ENCODE data around the gene SLC25A25.

SLC25A25 gene

GRCh38 chr9:128139621-128140020 lies 71.6 kb downstream of the SLC25A25 start:
- H2BK120ac ChIP-seq (ENCODE audit: low read depth, low read length), result no peak overlapping the region
- H3K9me3 ChIP-seq (replicated peaks in 1 of 2; ENCODE audit: control insufficient read depth in 2 of 2, insufficient read depth in 1 of 2, low read depth in 1 of 2, low read length in 2 of 2), result no peaks in the 10 kb centered on the region
- H3K27me3 ChIP-seq (ENCODE audit: control insufficient read depth in 3 of 3, insufficient read depth in 3 of 3, low read depth in 1 of 3, low read length in 3 of 3), result peaks cover 0 to 3% (median 0%) of the 10 kb centered on the region in 3 experiments
- DNase-seq (ENCODE audit: low spot score), result no peak
- peaks cover 2 to 4% of the 10 kb centered on the region in 2 donors for H3K4me1 ChIP-seq (ENCODE audit: control insufficient read depth in 2 of 2, insufficient read depth in 1 of 2, low read depth in 1 of 2, low read length in 2 of 2)
- no peak overlapping the region for H3K23ac ChIP-seq (ENCODE audit: low read depth, low read length, poor library complexity)
- no peak overlapping the region for H3K4me3 ChIP-seq (ENCODE audit: low read length in 2 of 2)
- no CpG with 5 or more reads among the region's 16 CpGs for WGBS, 2 donors (ENCODE audit: extremely low coverage in 2 of 2, insufficient read length in 2 of 2, insufficient replicate concordance in 1 of 2)
- H3K79me1 ChIP-seq (ENCODE audit: low read depth, low read length), result no peaks in the 10 kb centered on the region
- no peak overlapping the region for H3K18ac ChIP-seq (ENCODE audit: low read length)
- H4K8ac ChIP-seq (ENCODE audit: low read depth, low read length), result no peak overlapping the region
- no peak overlapping the region for H2BK12ac ChIP-seq (ENCODE audit: low read length)
- no peak overlapping the region for H2AK5ac ChIP-seq (ENCODE audit: low read depth, low read length)
- H3K4me2 ChIP-seq (ENCODE audit: insufficient read depth, low read length, poor library complexity, severe bottlenecking), result no peak overlapping the region
- no peak overlapping the region for H3K14ac ChIP-seq (ENCODE audit: low read length)
- no peak overlapping the region for H3K9ac ChIP-seq (ENCODE audit: low read depth, low read length, poor library complexity)
- H2BK15ac ChIP-seq (ENCODE audit: low read length), result no peak overlapping the region
- H2AFZ ChIP-seq (ENCODE audit: low read length), result no peak overlapping the region
- H4K91ac ChIP-seq (ENCODE audit: low read depth, low read length, poor library complexity), result no peak overlapping the region
- H3K4ac ChIP-seq (ENCODE audit: low read length), result no peak overlapping the region
- H3K36me3 ChIP-seq (replicated peaks in 1 of 2; ENCODE audit: control insufficient read depth in 2 of 2, insufficient read depth in 2 of 2, low read length in 2 of 2), result no peaks in the 10 kb centered on the region
- H2BK5ac ChIP-seq (ENCODE audit: low read length), result no peak overlapping the region
- H3K27ac ChIP-seq (replicated peaks; ENCODE audit: low read length), result no peak overlapping the region

- DNase-seq (ENCODE audit: low spot score), result no peak
- peaks cover 2 to 4% of the 10 kb centered on the region in 2 donors for H3K4me1 ChIP-seq (ENCODE audit: control insufficient read depth in 2 of 2, insufficient read depth in 1 of 2, low read depth in 1 of 2, low read length in 2 of 2)
Measured at GRCh38 chr9:128141604-128142003, 73.6 kb downstream of the SLC25A25 start.

DNA sequence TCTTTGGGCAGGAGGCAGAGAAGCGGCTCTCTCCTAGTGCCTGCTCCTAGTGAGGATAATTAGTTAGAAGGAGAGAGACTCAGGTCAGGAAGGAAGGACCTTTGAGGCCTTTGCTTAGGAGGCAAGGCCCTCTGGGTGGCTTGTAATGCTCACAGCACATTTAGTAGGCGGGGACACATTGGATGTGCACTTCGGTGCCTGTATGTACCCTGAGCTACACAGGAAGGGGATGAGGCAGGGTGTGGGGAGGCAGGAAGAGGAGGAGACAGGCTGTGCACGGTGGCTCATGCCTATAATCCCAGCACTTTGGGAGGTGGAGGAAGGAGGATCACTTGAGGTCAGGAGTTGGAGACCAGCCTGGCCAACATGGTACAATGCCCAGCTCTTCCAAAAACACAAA lies 74.0 kb downstream of the SLC25A25 start:
- Histone ChIP-seq H3K14ac (ENCODE audit: low read length) (no peak overlapping the region), H3K4ac (ENCODE audit: low read length) (no peak overlapping the region), H3K4me2 (ENCODE audit: insufficient read depth, low read length, poor library complexity, severe bottlenecking) (no peak overlapping the region), H3K79me1 (ENCODE audit: low read depth, low read length) (no peaks in the 10 kb centered on the region), H3K23ac (ENCODE audit: low read depth, low read length, poor library complexity) (peak overlapping the region; percentile 44), H3K27me3 (ENCODE audit: control insufficient read depth in 3 of 3, insufficient read depth in 3 of 3, low read depth in 1 of 3, low read length in 3 of 3) (peaks cover 0 to 3% (median 0%) of the 10 kb centered on the region in 3 experiments), H2BK15ac (ENCODE audit: low read length) (no peak overlapping the region), H2AFZ (ENCODE audit: low read length) (peak overlapping the region; percentile 57), H3K27ac (replicated peaks; ENCODE audit: low read length) (no peak overlapping the region), H3K36me3 (replicated peaks in 1 of 2; ENCODE audit: control insufficient read depth in 2 of 2, insufficient read depth in 2 of 2, low read length in 2 of 2) (no peaks in the 10 kb centered on the region), H4K91ac (ENCODE audit: low read depth, low read length, poor library complexity) (peak overlapping the region; percentile 68), H2AK5ac (ENCODE audit: low read depth, low read length) (no peak overlapping the region), H2BK12ac (ENCODE audit: low read length) (no peak overlapping the region), H3K4me1 (ENCODE audit: control insufficient read depth in 2 of 2, insufficient read depth in 1 of 2, low read depth in 1 of 2, low read length in 2 of 2) (peaks cover 2 to 4% of the 10 kb centered on the region in 2 donors), H3K4me3 (ENCODE audit: low read length in 2 of 2) (no peak overlapping the region), H2BK120ac (ENCODE audit: low read depth, low read length) (no peak overlapping the region), H4K8ac (ENCODE audit: low read depth, low read length) (no peak overlapping the region), H3K18ac (ENCODE audit: low read length) (peak overlapping the region; percentile 27), H2BK5ac (ENCODE audit: low read length) (no peak overlapping the region), H3K9ac (ENCODE audit: low read depth, low read length, poor library complexity) (no peak overlapping the region), H3K9me3 (replicated peaks in 1 of 2; ENCODE audit: control insufficient read depth in 2 of 2, insufficient read depth in 1 of 2, low read depth in 1 of 2, low read length in 2 of 2) (no peaks in the 10 kb centered on the region)
- WGBS, 2 donors (ENCODE audit: extremely low coverage in 2 of 2, insufficient read length in 2 of 2, insufficient replicate concordance in 1 of 2), result no CpG with 5 or more reads among the region's 4 CpGs
- DNase-seq (ENCODE audit: low spot score), result no peak

More at GRCh38 chr9:128141604-128142003, 73.6 kb downstream of the SLC25A25 start:
- Histone ChIP-seq H3K9ac (ENCODE audit: low read depth, low read length, poor library complexity) (no peak overlapping the region), H2AK5ac (ENCODE audit: low read depth, low read length) (no peak overlapping the region), H3K18ac (ENCODE audit: low read length) (no peak overlapping the region), H2BK120ac (ENCODE audit: low read depth, low read length) (no peak overlapping the region), H2BK5ac (ENCODE audit: low read length) (no peak overlapping the region), H2BK15ac (ENCODE audit: low read length) (no peak overlapping the region), H2AFZ (ENCODE audit: low read length) (no peak overlapping the region), H3K36me3 (replicated peaks in 1 of 2; ENCODE audit: control insufficient read depth in 2 of 2, insufficient read depth in 2 of 2, low read length in 2 of 2) (no peaks in the 10 kb centered on the region), H3K4me3 (ENCODE audit: low read length in 2 of 2) (no peak overlapping the region), H3K23ac (ENCODE audit: low read depth, low read length, poor library complexity) (no peak overlapping the region), H2BK12ac (ENCODE audit: low read length) (no peak overlapping the region), H3K4ac (ENCODE audit: low read length) (no peak overlapping the region), H3K27me3 (ENCODE audit: control insufficient read depth in 3 of 3, insufficient read depth in 3 of 3, low read depth in 1 of 3, low read length in 3 of 3) (peaks cover 0 to 3% (median 0%) of the 10 kb centered on the region in 3 experiments), H3K9me3 (replicated peaks in 1 of 2; ENCODE audit: control insufficient read depth in 2 of 2, insufficient read depth in 1 of 2, low read depth in 1 of 2, low read length in 2 of 2) (no peaks in the 10 kb centered on the region), H3K27ac (replicated peaks; ENCODE audit: low read length) (no peak overlapping the region), H4K8ac (ENCODE audit: low read depth, low read length) (no peak overlapping the region), H3K4me2 (ENCODE audit: insufficient read depth, low read length, poor library complexity, severe bottlenecking) (no peak overlapping the region), H4K91ac (ENCODE audit: low read depth, low read length, poor library complexity) (no peak overlapping the region), H3K14ac (ENCODE audit: low read length) (no peak overlapping the region), H3K79me1 (ENCODE audit: low read depth, low read length) (no peaks in the 10 kb centered on the region)
- WGBS, 2 donors (ENCODE audit: extremely low coverage in 2 of 2, insufficient read length in 2 of 2, insufficient replicate concordance in 1 of 2), result no CpG with 5 or more reads among the region's 3 CpGs

GRCh38 chr9:128142596-128142995 lies 74.6 kb downstream of the SLC25A25 start:
- no peak overlapping the region for H3K27ac ChIP-seq (replicated peaks; ENCODE audit: low read length)
- peaks cover 0 to 3% (median 0%) of the 10 kb centered on the region in 3 experiments for H3K27me3 ChIP-seq (ENCODE audit: control insufficient read depth in 3 of 3, insufficient read depth in 3 of 3, low read depth in 1 of 3, low read length in 3 of 3)
- peaks cover 0 to 4% of the 10 kb centered on the region in 2 donors for H3K4me1 ChIP-seq (ENCODE audit: control insufficient read depth in 2 of 2, insufficient read depth in 1 of 2, low read depth in 1 of 2, low read length in 2 of 2)
- H4K8ac ChIP-seq (ENCODE audit: low read depth, low read length), result no peak overlapping the region
- no peak overlapping the region for H4K91ac ChIP-seq (ENCODE audit: low read depth, low read length, poor library complexity)
- no peak overlapping the region for H2AFZ ChIP-seq (ENCODE audit: low read length)
- no peak overlapping the region for H3K23ac ChIP-seq (ENCODE audit: low read depth, low read length, poor library complexity)
- H3K4me3 ChIP-seq (ENCODE audit: low read length in 2 of 2), result no peak overlapping the region
- H2BK120ac ChIP-seq (ENCODE audit: low read depth, low read length), result no peak overlapping the region
- no peak overlapping the region for H3K18ac ChIP-seq (ENCODE audit: low read length)
- H2AK5ac ChIP-seq (ENCODE audit: low read depth, low read length), result no peak overlapping the region
- no peak overlapping the region for H3K14ac ChIP-seq (ENCODE audit: low read length)
- H3K9ac ChIP-seq (ENCODE audit: low read depth, low read length, poor library complexity), result no peak overlapping the region
- H3K36me3 ChIP-seq (replicated peaks in 1 of 2; ENCODE audit: control insufficient read depth in 2 of 2, insufficient read depth in 2 of 2, low read length in 2 of 2), result no peaks in the 10 kb centered on the region
- H3K4ac ChIP-seq (ENCODE audit: low read length), result no peak overlapping the region
- no CpG with 5 or more reads among the region's 2 CpGs for WGBS, 2 donors (ENCODE audit: extremely low coverage in 2 of 2, insufficient read length in 2 of 2, insufficient replicate concordance in 1 of 2)
- no peak for DNase-seq (ENCODE audit: low spot score)
- no peak overlapping the region for H2BK5ac ChIP-seq (ENCODE audit: low read length)
- H2BK12ac ChIP-seq (ENCODE audit: low read length), result no peak overlapping the region
- no peaks in the 10 kb centered on the region for H3K79me1 ChIP-seq (ENCODE audit: low read depth, low read length)
- H3K4me2 ChIP-seq (ENCODE audit: insufficient read depth, low read length, poor library complexity, severe bottlenecking), result no peak overlapping the region
- H2BK15ac ChIP-seq (ENCODE audit: low read length), result no peak overlapping the region
- no peaks in the 10 kb centered on the region for H3K9me3 ChIP-seq (replicated peaks in 1 of 2; ENCODE audit: control insufficient read depth in 2 of 2, insufficient read depth in 1 of 2, low read depth in 1 of 2, low read length in 2 of 2)

Data from neuronal stem cell (in vitro differentiated cells).